DOHH2 (cell line): ENCODE data around the gene THAP3.

Experiments
- H3F3A ChIP-seq: fragments of 200-600 bp; sonication (generic), shearing (Covaris generic); 2 replicates; pipeline ENCODE4 v1.6.0; 2016; ENCODE audit warnings: antibody characterized with exemption, mild to moderate bottlenecking; ENCODE audit not compliant: control insufficient read depth, insufficient read depth
- H3K27ac ChIP-seq: fragments of 200-600 bp; sonication (generic); 2 replicates; pipeline ENCODE4 v1.5.1; 2014; ENCODE audit warnings: low read depth, mild to moderate bottlenecking, low read length, moderate library complexity
- H3K27me3 ChIP-seq: fragments of 200-600 bp; sonication (generic); 2 replicates; pipeline ENCODE4 v1.6.1; 2014; ENCODE audit warnings: mild to moderate bottlenecking, low read length, mixed read lengths; ENCODE audit not compliant: control insufficient read depth
- H3K36me3 ChIP-seq: fragments of 200-600 bp; sonication (generic); 2 replicates; pipeline ENCODE4 v1.6.1; 2014; ENCODE audit warnings: mild to moderate bottlenecking, low read length, moderate library complexity, mixed read lengths; ENCODE audit not compliant: control insufficient read depth
- H3K4me1 ChIP-seq: fragments of 200-600 bp; sonication (generic); 2 replicates; pipeline ENCODE4 v1.6.1; 2014; ENCODE audit warnings: mild to moderate bottlenecking, low read length, mixed read lengths; ENCODE audit not compliant: control insufficient read depth
- H3K4me2 ChIP-seq: fragments of 200-600 bp; sonication (generic); 2 replicates; pipeline ENCODE4 v1.6.0; 2014; ENCODE audit warnings: mild to moderate bottlenecking, low read length, moderate library complexity
- H3K4me3 ChIP-seq: fragments of 200-600 bp; sonication (generic); 2 replicates; pipeline ENCODE4 v1.5.1; 2014; ENCODE audit warnings: mild to moderate bottlenecking, low read length, mixed read lengths
- H3K79me2 ChIP-seq: fragments of 200-600 bp; sonication (generic); 2 replicates; pipeline ENCODE4 v1.6.1; 2014; ENCODE audit warnings: mild to moderate bottlenecking, low read length, mixed read lengths; ENCODE audit not compliant: control insufficient read depth
- H3K9me2 ChIP-seq: fragments of 200-600 bp; sonication (generic); replicated peaks from 2 replicates; pipeline ENCODE4 v1.6.1; 2014; ENCODE audit warnings: mild to moderate bottlenecking, low read length, mixed read lengths; ENCODE audit not compliant: control insufficient read depth
- H3K9me3 ChIP-seq: fragments of 200-600 bp; sonication (generic); 2 replicates; pipeline ENCODE4 v1.6.1; 2014; ENCODE audit warnings: antibody characterized with exemption, low read length, mixed read lengths; ENCODE audit not compliant: control insufficient read depth, insufficient read depth
- H4K20me1 ChIP-seq: fragments of 200-600 bp; sonication (generic); 2 replicates; pipeline ENCODE4 v1.6.0; 2014; ENCODE audit warnings: low read depth, mild to moderate bottlenecking, antibody characterized with exemption, low read length, moderate library complexity; ENCODE audit not compliant: control insufficient read depth, insufficient read depth
- EZH2phosphoT487 ChIP-seq: fragments of 200-600 bp; sonication (generic); IDR thresholded peaks from 2 replicates; pipeline ENCODE4 v1.6.1; 2017; ENCODE audit warnings: borderline replicate concordance, mild to moderate bottlenecking, antibody characterized with exemption, low read length, moderate library complexity, mixed read lengths
- TF ChIP-seq, protein P1 (sequence below): fragments of 200-600 bp; sonication (generic); IDR thresholded peaks from one replicate; pipeline ENCODE4 v1.5.1; 2014; ENCODE audit warnings: antibody characterized with exemption, mild to moderate bottlenecking, low read depth, low read length; ENCODE audit not compliant: poor library complexity, severe bottlenecking

THAP3 gene

GRCh38 chr1:6648556-6648955 is 23.9 kb downstream of the THAP3 start:
- no peak overlapping the region for H3K27ac ChIP-seq
- peaks cover 49% of the 10 kb centered on the region for H3K36me3 ChIP-seq
- TF ChIP-seq, protein P1, sequence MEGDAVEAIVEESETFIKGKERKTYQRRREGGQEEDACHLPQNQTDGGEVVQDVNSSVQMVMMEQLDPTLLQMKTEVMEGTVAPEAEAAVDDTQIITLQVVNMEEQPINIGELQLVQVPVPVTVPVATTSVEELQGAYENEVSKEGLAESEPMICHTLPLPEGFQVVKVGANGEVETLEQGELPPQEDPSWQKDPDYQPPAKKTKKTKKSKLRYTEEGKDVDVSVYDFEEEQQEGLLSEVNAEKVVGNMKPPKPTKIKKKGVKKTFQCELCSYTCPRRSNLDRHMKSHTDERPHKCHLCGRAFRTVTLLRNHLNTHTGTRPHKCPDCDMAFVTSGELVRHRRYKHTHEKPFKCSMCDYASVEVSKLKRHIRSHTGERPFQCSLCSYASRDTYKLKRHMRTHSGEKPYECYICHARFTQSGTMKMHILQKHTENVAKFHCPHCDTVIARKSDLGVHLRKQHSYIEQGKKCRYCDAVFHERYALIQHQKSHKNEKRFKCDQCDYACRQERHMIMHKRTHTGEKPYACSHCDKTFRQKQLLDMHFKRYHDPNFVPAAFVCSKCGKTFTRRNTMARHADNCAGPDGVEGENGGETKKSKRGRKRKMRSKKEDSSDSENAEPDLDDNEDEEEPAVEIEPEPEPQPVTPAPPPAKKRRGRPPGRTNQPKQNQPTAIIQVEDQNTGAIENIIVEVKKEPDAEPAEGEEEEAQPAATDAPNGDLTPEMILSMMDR, result no peak
- no peak for TF ChIP-seq EZH2phosphoT487
- no peaks in the 10 kb centered on the region for H3K9me3 ChIP-seq
- H3K27me3 ChIP-seq, result no peaks in the 10 kb centered on the region
- H3K9me2 ChIP-seq, result no peaks in the 10 kb centered on the region
- H3K4me2 ChIP-seq, result no peak overlapping the region
- no peak overlapping the region for H3K4me3 ChIP-seq
- no peaks in the 10 kb centered on the region for H3K79me2 ChIP-seq
- no peaks in the 10 kb centered on the region for H3F3A ChIP-seq
- no peaks in the 10 kb centered on the region for H3K4me1 ChIP-seq
- no peaks in the 10 kb centered on the region for H4K20me1 ChIP-seq

- H4K20me1 ChIP-seq, result no peaks in the 10 kb centered on the region
- no peak overlapping the region for H3K4me3 ChIP-seq
- H3K4me1 ChIP-seq, result no peaks in the 10 kb centered on the region
- no peaks in the 10 kb centered on the region for H3K9me3 ChIP-seq
- H3K79me2 ChIP-seq, result peaks cover under 1% of the 10 kb centered on the region; the same call in 1 of the 2 replicates
- H3K36me3 ChIP-seq, result peaks cover 40% of the 10 kb centered on the region
- no peaks in the 10 kb centered on the region for H3K9me2 ChIP-seq
- H3F3A ChIP-seq, result no peaks in the 10 kb centered on the region
- H3K4me2 ChIP-seq, result no peak overlapping the region
- TF ChIP-seq, protein P1, result no peak
- TF ChIP-seq EZH2phosphoT487, result no peak
- H3K27me3 ChIP-seq, result no peaks in the 10 kb centered on the region
- no peak overlapping the region for H3K27ac ChIP-seq
Measured at GRCh38 chr1:6651909-6652308, 27.2 kb downstream of the THAP3 start.

GRCh38 chr1:6652986-6653385 is 28.3 kb downstream of the THAP3 start:
- H3K36me3 ChIP-seq, result peaks cover 45% of the 10 kb centered on the region
- no peaks in the 10 kb centered on the region for H3K27me3 ChIP-seq

More at GRCh38 chr1:6652986-6653385, 28.3 kb downstream of the THAP3 start:
- H3K4me1 ChIP-seq, result no peaks in the 10 kb centered on the region
- H3K9me3 ChIP-seq, result no peaks in the 10 kb centered on the region
- H3K4me2 ChIP-seq, result no peak overlapping the region
- H3K27ac ChIP-seq, result no peak overlapping the region
- H3K79me2 ChIP-seq, result peaks cover 6% of the 10 kb centered on the region
- TF ChIP-seq EZH2phosphoT487, result no peak
- TF ChIP-seq, protein P1, result no peak
- H3F3A ChIP-seq, result no peaks in the 10 kb centered on the region
- H4K20me1 ChIP-seq, result no peaks in the 10 kb centered on the region
- no peaks in the 10 kb centered on the region for H3K9me2 ChIP-seq
- no peak overlapping the region for H3K4me3 ChIP-seq
